ENCODE results near the gene SNX20.

DNA sequence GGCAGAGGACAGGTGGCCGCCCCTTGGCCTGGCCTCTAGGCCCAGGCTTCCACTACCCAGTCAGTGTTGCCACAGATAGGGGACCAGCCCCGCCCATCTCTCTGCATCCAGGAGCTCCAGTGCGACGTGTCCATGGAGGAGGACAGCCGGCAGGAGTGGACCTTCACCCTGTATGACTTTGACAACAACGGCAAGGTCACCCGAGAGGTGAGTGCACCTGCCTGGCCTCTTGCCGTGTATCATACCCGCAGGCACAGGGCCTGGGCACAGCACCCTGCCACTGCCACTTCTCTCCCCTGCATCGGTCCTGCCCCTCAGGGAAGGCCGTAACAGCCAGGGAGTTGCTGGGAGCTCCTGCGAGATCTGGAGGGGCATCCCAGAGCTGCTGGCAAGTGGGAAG is 55.7 kb downstream of the SNX20 start:
- TF ChIP-seq, protein P1, sequence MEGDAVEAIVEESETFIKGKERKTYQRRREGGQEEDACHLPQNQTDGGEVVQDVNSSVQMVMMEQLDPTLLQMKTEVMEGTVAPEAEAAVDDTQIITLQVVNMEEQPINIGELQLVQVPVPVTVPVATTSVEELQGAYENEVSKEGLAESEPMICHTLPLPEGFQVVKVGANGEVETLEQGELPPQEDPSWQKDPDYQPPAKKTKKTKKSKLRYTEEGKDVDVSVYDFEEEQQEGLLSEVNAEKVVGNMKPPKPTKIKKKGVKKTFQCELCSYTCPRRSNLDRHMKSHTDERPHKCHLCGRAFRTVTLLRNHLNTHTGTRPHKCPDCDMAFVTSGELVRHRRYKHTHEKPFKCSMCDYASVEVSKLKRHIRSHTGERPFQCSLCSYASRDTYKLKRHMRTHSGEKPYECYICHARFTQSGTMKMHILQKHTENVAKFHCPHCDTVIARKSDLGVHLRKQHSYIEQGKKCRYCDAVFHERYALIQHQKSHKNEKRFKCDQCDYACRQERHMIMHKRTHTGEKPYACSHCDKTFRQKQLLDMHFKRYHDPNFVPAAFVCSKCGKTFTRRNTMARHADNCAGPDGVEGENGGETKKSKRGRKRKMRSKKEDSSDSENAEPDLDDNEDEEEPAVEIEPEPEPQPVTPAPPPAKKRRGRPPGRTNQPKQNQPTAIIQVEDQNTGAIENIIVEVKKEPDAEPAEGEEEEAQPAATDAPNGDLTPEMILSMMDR (IDR thresholded peaks at IDR 0.05) = no peak
- TF ChIP-seq POLR2A (IDR thresholded peaks at IDR 0.05) = no peak
